ENCODE measurements around the gene SPIRE2.

Gene SPIRE2

GRCh38 chr16:89883346-89884040, 55.2 kb downstream of the SPIRE2 start:
- TF ChIP-seq, protein P1, sequence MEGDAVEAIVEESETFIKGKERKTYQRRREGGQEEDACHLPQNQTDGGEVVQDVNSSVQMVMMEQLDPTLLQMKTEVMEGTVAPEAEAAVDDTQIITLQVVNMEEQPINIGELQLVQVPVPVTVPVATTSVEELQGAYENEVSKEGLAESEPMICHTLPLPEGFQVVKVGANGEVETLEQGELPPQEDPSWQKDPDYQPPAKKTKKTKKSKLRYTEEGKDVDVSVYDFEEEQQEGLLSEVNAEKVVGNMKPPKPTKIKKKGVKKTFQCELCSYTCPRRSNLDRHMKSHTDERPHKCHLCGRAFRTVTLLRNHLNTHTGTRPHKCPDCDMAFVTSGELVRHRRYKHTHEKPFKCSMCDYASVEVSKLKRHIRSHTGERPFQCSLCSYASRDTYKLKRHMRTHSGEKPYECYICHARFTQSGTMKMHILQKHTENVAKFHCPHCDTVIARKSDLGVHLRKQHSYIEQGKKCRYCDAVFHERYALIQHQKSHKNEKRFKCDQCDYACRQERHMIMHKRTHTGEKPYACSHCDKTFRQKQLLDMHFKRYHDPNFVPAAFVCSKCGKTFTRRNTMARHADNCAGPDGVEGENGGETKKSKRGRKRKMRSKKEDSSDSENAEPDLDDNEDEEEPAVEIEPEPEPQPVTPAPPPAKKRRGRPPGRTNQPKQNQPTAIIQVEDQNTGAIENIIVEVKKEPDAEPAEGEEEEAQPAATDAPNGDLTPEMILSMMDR (IDR thresholded peaks at IDR 0.05; ENCODE audit: low read depth, low read length) = no peak
- H3K4me3 ChIP-seq (ENCODE audit: low read depth, low read length) = no peak overlapping the region

DNA sequence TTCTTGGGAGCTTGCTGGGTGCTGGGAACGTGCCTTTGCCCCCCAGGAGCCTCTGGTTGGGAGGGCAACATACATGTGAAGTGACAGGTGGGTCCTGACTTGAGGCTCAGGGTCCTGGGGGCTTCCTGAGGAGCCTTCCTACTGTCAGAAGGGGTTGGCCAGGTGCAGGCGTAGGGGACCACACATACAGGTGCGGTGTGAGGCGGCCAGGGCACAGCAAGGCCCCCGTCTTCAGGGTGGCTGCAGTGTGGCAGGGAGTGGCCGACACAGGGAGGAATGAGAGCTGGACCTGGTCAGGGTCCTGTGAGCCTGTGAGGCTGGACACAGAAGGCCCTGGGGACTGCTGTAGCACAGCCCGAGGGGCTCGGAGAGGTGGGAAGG, 55.8 kb downstream of the SPIRE2 start:
- no peak overlapping the region for H3K4me3 ChIP-seq (ENCODE audit: low read depth, low read length)
- TF ChIP-seq, protein P1 (IDR thresholded peaks at IDR 0.05; ENCODE audit: low read depth, low read length) = no peak

GRCh38 chr16:89887243-89887642, 59.0 kb downstream of the SPIRE2 start:
- TF ChIP-seq, protein P1 (IDR thresholded peaks at IDR 0.05; ENCODE audit: low read depth, low read length) = no peak
- H3K4me3 ChIP-seq (ENCODE audit: low read depth, low read length) = no peak overlapping the region

DNA sequence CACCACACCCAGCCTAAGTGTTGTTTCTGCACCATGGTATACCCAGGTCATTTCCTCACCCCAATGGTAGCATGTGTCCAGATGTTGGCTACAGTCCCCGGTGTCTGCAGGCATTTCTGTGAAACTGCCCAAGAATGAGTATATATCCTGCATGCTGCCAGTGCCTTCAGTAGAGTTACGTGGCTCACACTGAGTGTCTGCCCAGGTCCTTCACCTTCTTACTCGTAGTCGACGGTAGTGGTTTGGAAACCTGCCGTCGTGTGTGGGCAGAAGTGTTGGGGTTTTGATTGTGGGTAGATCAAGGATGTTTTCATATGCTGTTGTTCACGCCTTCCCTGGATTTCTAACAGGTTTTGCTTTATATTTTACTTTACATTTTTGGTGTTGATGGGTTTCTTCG, 61.9 kb downstream of the SPIRE2 start:
- H3K4me3 ChIP-seq (ENCODE audit: low read depth, low read length) = no peak overlapping the region
- TF ChIP-seq, protein P1 (IDR thresholded peaks at IDR 0.05; ENCODE audit: low read depth, low read length) = no peak

DNA sequence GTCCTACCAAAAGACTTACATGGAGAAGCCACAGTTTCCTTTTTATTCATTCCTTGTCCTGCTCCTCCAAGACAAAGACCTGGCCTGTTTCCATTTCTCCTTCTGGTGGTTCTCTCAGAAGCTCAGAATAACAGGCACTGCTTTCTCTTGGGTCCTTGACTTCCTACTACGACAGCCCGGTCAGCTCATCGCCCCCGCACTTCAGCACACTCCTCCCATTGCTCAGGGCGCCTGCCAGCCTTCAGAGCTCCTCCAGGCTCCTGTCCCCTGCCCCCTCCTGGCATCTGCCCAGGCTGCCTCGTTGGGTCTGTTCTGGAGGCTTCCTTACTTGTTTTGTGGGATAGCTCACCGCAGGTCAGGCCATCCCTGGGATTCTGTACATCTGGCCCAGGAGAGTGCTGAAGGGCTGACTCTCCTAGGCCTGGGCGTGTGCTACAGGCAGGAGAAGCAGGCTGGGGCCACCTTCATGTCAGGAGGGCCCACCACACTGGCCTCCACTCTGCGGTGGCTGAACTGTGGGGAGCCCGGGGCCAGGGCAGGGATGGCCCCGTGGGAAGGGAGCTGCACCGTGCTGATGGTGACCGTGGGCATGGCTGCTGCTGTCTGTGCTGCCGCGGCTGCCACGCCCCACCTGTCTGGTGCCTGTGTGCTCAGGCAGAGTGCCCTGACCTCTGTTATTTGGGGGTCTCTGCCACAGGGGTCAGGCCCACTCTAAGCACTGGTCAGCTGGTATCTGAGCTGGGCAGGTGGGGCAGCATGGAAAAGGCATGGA, 62.8 kb downstream of the SPIRE2 start:
- H3K4me3 ChIP-seq (ENCODE audit: low read depth, low read length) = no peak overlapping the region
- TF ChIP-seq, protein P1 (IDR thresholded peaks at IDR 0.05; ENCODE audit: low read depth, low read length) = no peak

GRCh38 chr16:89892055-89892630, 63.9 kb downstream of the SPIRE2 start:
- no peak overlapping the region for H3K4me3 ChIP-seq (ENCODE audit: low read depth, low read length)
- TF ChIP-seq, protein P1 (IDR thresholded peaks at IDR 0.05; ENCODE audit: low read depth, low read length) = no peak

DNA sequence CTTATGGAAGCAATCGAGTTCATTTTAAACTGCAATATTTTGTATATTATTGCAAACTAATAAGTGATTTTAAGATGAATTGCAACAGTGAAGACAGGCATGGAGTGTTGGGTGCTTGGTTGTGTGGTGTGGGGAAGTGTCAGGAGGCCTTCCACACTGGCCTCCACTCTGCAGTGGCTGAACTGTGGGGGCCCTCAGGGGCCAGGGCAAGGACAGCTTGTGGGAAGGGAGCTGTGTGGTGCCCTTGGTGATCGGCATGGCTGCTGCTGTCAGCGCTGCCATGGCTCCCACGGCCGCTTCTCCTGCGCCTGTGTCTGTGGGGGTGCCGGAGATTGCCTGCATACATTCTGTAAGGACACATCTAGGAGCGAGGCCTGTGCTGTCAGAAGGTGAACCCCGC, 64.4 kb downstream of the SPIRE2 start:
- H3K4me3 ChIP-seq (ENCODE audit: low read depth, low read length) = no peak overlapping the region
- TF ChIP-seq, protein P1 (IDR thresholded peaks at IDR 0.05; ENCODE audit: low read depth, low read length) = no peak
